Body of pancreas (tissue), 4 donors: ENCODE results near the gene KIF13A. TPM values are rescaled to one million over a fixed set of nuclear protein-coding genes. Genes with fewer than 3 reads are reported as not detected.
A peak's percentile ranks its signal among the peaks of the same experiment; 100 is the strongest.

Experiments
- ATAC-seq: fragments of 150-250 bp; one replicate; pipeline ENCODE4 v1.9.1; 2016
- DNase-seq, 4 donors: peaks; one replicate each; pipeline ENCODE4 v3.0.0-alpha.2; 2019
- H3K27ac ChIP-seq, 4 donors: fragments of 200-600 bp; sonication (generic); 1 replicate in 3 of 4; 2 replicates in 1 of 4; pipeline versions ENCODE4 v1.5.1 to v1.6.1; 2016 to 2019; ENCODE audit warnings: mild to moderate bottlenecking in 1 of 4, mixed read lengths in 1 of 4, moderate library complexity in 1 of 4
- H3K27me3 ChIP-seq, 2 donors: fragments of 200-600 bp; sonication (generic); one replicate each; pipeline ENCODE4 v1.6.0; 2016; ENCODE audit warnings: mild to moderate bottlenecking in 1 of 2
- H3K36me3 ChIP-seq, 2 donors: fragments of 200-600 bp; sonication (generic); replicated peaks in 1 of 2; 2 replicates each; pipeline ENCODE4 v1.5.1; 2016; ENCODE audit warnings: low read depth in 2 of 2; ENCODE audit not compliant: insufficient read depth in 1 of 2
- H3K4me1 ChIP-seq: fragments of 200-600 bp; sonication (generic); one replicate; pipeline ENCODE4 v1.6.0; 2016
- H3K4me3 ChIP-seq, 2 donors: fragments of 200-600 bp; sonication (generic); 1 replicate in 1 of 2; 2 replicates in 1 of 2; pipeline ENCODE4 v1.5.1; 2016 to 2019
- H3K9me3 ChIP-seq, 3 donors: fragments of 200-600 bp; sonication (generic); 1 replicate in 2 of 3; 2 replicates in 1 of 3; pipeline ENCODE4 v1.5.1; 2016
- POLR2A ChIP-seq, 3 donors: fragments of 450-650 bp; IDR thresholded peaks; one replicate each; pipeline ENCODE4 v1.6.1; 2016; ENCODE audit warnings: antibody characterized with exemption in 3 of 3, mild to moderate bottlenecking in 2 of 3
- WGBS, 2 donors: methylation state at CpG; one replicate each; pipeline ENCODE4 v1.1.5; 2017; 5-methylcytosine and 5-hydroxymethylcytosine counted together
- intact Hi-C: fragments of 100-400 bp; cut with DNase I; formaldehyde crosslinking; loops from one replicate; pipeline ENCODE4 v1.15.1; 2023
- total RNA-seq, 2 donors: library from RNA; depleted of rRNA; stranded (reverse); fragments of >200 nt; gene quantifications; one replicate each; pipeline ENCODE4 v1.1.0, GENCODE V29; 2016
- TF ChIP-seq, protein P1 (sequence below), 7 experiments: fragments of 450-650 bp in 4 of 7; fragments of 200-600 bp in 3 of 7; sonication (generic) in 3 of 7; IDR thresholded peaks; one replicate each; pipeline ENCODE4 v1.5.1; 2016 to 2019; ENCODE audit warnings: antibody characterized with exemption in 7 of 7

KIF13A gene
- total RNA-seq, 2 donors from 2014 or later, result 13.2 to 17.1 TPM

DNA sequence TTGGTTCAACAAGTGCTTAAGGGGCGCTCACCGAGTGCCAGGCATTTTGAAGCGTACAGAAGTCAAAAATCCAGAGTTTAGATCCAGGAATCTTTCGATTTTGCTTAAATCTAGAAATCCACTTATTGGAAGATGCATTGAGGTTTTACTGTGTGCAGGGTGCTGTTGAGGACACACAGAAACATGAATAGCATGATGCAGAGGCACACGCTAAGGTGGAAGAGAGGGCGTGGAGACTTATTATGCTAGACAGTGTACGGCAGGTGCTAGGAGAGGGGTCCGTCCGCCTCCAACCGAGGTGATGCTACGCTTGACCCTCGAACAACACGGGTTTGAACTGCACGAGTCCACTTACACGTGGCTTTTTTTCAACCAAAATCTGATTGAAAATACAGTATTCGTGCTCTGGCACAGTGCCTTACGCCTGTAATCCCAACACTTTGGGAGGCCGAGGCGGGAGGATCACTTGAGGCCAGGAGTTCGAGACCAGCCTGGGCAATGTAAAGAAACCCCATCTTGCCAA is 1.0 kb upstream of the KIF13A start:
- H3K27ac ChIP-seq, result peak overlapping the region; percentile 94 to 99 (median 95)

DNA sequence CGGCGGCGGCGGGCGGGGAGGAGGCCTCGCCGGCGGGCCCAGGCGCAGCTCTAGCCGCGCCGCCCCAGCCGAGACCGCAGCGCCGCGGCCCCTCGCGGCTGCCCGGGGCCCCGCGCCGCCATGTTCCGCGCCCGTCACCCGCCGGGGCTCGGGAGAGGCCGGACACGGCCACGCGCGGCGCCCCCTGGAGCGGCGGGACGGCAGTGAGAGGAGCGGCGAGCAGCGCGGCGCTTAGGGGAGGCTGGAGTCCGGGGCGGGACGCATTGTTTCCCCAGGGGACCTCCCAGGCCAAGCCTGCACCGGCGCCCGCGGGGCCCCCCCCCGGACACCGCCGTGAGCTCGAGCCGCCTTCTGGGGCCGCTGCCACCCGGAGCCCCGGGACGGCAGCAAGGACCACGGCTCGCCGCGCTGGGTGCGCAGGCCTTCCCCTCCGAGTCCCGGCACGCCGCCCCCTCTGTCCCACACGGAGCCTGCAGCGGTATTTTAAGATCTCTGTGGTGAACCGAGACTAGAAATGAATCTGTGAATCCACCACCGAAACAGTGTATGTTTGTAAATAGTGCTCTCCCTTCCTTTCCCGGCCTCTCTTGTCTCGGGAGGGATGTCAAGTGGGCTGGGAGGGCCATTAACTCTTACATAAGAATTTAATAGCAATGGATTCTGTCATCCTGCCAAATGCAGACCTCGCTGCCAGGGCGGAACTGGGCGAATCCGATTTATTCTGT is 424 bp upstream of the KIF13A start:
- H3K27ac ChIP-seq, result peak overlapping the region; percentile 94 to 99 (median 95)
- H3K27me3 ChIP-seq, result no peaks in the 10 kb centered on the region
- H3K36me3 ChIP-seq, result no peaks in the 10 kb centered on the region
- H3K4me3 ChIP-seq, result peak overlapping the region; percentile 56 to 63
- ATAC-seq, result peak; percentile 85
- intact Hi-C loops, result no loop called here
- H3K4me1 ChIP-seq, result peaks cover 34% of the 10 kb centered on the region
- 1 to 3% methylated on average over 5 to 62 of the region's 78 CpGs for WGBS, 2 donors
- TF ChIP-seq POLR2A (IDR thresholded peaks at IDR 0.05), result peak; percentile 34 to 67 (median 62)
- TF ChIP-seq, protein P1, sequence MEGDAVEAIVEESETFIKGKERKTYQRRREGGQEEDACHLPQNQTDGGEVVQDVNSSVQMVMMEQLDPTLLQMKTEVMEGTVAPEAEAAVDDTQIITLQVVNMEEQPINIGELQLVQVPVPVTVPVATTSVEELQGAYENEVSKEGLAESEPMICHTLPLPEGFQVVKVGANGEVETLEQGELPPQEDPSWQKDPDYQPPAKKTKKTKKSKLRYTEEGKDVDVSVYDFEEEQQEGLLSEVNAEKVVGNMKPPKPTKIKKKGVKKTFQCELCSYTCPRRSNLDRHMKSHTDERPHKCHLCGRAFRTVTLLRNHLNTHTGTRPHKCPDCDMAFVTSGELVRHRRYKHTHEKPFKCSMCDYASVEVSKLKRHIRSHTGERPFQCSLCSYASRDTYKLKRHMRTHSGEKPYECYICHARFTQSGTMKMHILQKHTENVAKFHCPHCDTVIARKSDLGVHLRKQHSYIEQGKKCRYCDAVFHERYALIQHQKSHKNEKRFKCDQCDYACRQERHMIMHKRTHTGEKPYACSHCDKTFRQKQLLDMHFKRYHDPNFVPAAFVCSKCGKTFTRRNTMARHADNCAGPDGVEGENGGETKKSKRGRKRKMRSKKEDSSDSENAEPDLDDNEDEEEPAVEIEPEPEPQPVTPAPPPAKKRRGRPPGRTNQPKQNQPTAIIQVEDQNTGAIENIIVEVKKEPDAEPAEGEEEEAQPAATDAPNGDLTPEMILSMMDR (IDR thresholded peaks at IDR 0.05), result peak in 5 of 7 experiments; percentile 9 to 39 (median 24)
- H3K9me3 ChIP-seq, result no peaks in the 10 kb centered on the region
- peak; percentile 66 to 77 (median 70) for DNase-seq

More for the DNA sequence above, 1.0 kb upstream of the KIF13A start:
- ATAC-seq, result peak; percentile 5
- Histone ChIP-seq H3K4me3 (peak overlapping the region in 1 of 2 donors; percentile 56), H3K27me3 (no peaks in the 10 kb centered on the region), H3K9me3 (no peaks in the 10 kb centered on the region), H3K36me3 (no peaks in the 10 kb centered on the region), H3K4me1 (peaks cover 34% of the 10 kb centered on the region)
- intact Hi-C loops, result no loop called here
- DNase-seq, result peak in 1 of 4 donors; percentile 15
- TF ChIP-seq, protein P1 (IDR thresholded peaks at IDR 0.05), result no peak
- TF ChIP-seq POLR2A (IDR thresholded peaks at IDR 0.05), result no peak
- 11 to 18% methylated on average over 20 of the region's 20 CpGs for WGBS, 2 donors

DNA sequence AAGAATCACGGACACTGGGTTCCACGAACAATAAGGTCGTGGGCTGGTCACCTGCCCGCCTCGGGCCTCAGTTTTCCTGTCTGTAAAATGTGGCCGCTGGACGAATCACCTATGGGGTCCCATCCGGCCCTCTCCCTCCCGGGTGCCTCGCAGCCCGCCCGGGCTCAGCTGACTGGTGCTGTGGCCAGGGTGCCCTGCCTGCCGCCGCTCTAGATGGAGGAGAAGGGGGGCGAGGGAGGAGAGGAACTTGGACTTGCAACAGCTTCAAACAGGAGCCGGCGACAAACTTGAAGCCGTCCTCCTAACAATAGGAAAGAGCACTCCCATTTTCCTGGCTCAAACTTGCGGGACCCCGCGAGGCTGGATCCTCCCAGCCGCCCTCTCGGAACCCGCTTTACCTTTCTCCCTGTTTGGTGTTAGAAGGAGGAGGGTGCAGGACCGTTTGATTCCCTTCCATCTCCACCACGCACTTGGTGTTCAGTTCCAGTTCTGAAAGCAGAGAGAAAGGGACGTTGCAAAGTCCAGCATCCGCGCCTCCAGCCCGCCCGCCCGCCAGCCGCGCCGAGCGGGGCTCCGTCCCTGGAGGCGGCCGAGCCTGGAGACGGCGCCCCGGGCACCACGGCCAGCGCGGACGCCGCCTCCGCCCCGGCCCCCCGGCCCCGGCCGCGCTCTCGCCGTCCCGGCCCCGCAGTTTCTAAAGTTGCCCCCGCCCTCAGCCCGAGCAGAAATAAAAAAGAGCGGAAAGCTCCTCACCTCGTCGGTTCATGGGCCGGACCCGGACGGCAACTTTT is 584 bp downstream of the KIF13A start:
- ATAC-seq (peak; percentile 51), DNase-seq (peak; percentile 54 to 66 (median 60))
- H3K4me1 ChIP-seq, result peaks cover 34% of the 10 kb centered on the region
- intact Hi-C loops, result no loop called here
- TF ChIP-seq, protein P1 (IDR thresholded peaks at IDR 0.05), result no peak
- TF ChIP-seq POLR2A (IDR thresholded peaks at IDR 0.05), result peak in 2 of 3 donors; percentile 40 to 49
- no peaks in the 10 kb centered on the region for H3K27me3 ChIP-seq
- no peaks in the 10 kb centered on the region for H3K9me3 ChIP-seq
- no peaks in the 10 kb centered on the region for H3K36me3 ChIP-seq
- WGBS, 2 donors, result 1% methylated on average over 16 to 61 of the region's 65 CpGs
- H3K4me3 ChIP-seq, result peak overlapping the region in 1 of 2 donors; percentile 66
- peak overlapping the region; percentile 71 to 85 (median 79) for H3K27ac ChIP-seq

DNA sequence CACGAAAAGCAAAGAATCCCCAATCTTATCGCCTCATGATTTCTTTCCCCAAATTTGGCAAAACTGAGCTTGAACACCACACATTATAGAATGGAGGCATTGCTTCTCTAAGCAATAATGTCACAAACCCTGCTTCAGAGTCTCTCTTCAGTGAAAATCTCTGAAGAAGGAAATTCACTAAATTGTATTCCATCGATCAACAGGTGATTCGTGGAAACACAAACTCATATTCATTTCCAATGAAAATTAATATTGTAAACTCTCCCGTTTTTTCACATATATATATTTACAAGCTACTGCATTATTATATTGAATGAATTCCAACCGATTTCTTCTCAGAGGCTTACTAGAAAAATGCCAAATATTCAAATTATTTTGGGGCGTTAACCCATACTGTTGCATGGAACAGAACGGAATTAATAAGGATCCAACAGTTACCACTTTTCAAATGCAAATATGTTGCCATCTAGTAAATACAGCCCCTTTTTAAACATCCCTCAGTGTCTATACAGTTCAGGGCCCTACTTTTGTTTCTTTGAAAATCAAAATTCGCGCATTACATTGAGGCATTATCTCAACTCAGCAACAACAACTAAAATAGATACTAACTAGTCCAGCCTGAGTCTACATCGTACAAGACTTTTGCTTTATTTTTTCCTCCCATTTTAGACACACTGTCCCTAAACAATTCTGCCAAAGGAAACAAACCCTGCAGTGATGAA is 1.3 kb downstream of the KIF13A start:
- Histone ChIP-seq H3K4me3 (peak overlapping the region in 1 of 2 donors; percentile 66), H3K9me3 (no peaks in the 10 kb centered on the region), H3K27ac (peak overlapping the region; percentile 71 to 85 (median 79)), H3K4me1 (peaks cover 34% of the 10 kb centered on the region), H3K27me3 (no peaks in the 10 kb centered on the region), H3K36me3 (no peaks in the 10 kb centered on the region)
- ATAC-seq (no peak), DNase-seq (no peak)
- TF ChIP-seq POLR2A (IDR thresholded peaks at IDR 0.05), result no peak
- TF ChIP-seq, protein P1 (IDR thresholded peaks at IDR 0.05), result no peak
- 27 to 28% methylated on average over 11 of the region's 11 CpGs for WGBS, 2 donors
- intact Hi-C loops, result no loop called here
